ENCODE measurements around the gene APBB1. TPM values are rescaled to one million over a fixed set of nuclear protein-coding genes. Genes with fewer than 3 reads are reported as not detected.

APBB1 gene
- total RNA-seq, 1 donor: 57.1 TPM

GRCh38 chr11:6389905-6390717, 28.8 kb downstream of the APBB1 start, which contains the start of gene SMPD1:
TSS of gene SMPD1 (plus strand) at chr11:6390474. CDS start at chr11:6390599, 125 bp downstream.
- H3K4me3 ChIP-seq (ENCODE audit: low read length): peak within 1 kb of the TSS; percentile 80
- no peaks in the 10 kb centered on the region for H3K9me3 ChIP-seq (ENCODE audit: low read depth, low read length)
- peaks cover 25% of the 10 kb centered on the region for H3K4me1 ChIP-seq (ENCODE audit: insufficient read depth, low read length)
- H3K27me3 ChIP-seq (ENCODE audit: insufficient read depth, low read length): no peaks in the 10 kb centered on the region

- Histone ChIP-seq H3K4me3 (ENCODE audit: low read length) (no peak overlapping the region), H3K4me1 (ENCODE audit: insufficient read depth, low read length) (peaks cover 25% of the 10 kb centered on the region), H3K9me3 (ENCODE audit: low read depth, low read length) (no peaks in the 10 kb centered on the region), H3K27me3 (ENCODE audit: insufficient read depth, low read length) (no peaks in the 10 kb centered on the region)
These were observed 30.1 kb downstream of the APBB1 start for GRCh38 chr11:6388748-6389147.

GRCh38 chr11:6387811-6388599, 30.9 kb downstream of the APBB1 start:
- Histone ChIP-seq H3K4me3 (ENCODE audit: low read length) (no peak overlapping the region), H3K9me3 (ENCODE audit: low read depth, low read length) (no peaks in the 10 kb centered on the region), H3K4me1 (ENCODE audit: insufficient read depth, low read length) (peaks cover 25% of the 10 kb centered on the region), H3K27me3 (ENCODE audit: insufficient read depth, low read length) (no peaks in the 10 kb centered on the region)

GRCh38 chr11:6385046-6385777, 33.7 kb downstream of the APBB1 start:
- H3K4me1 ChIP-seq (ENCODE audit: insufficient read depth, low read length): peaks cover 9% of the 10 kb centered on the region
- no peaks in the 10 kb centered on the region for H3K9me3 ChIP-seq (ENCODE audit: low read depth, low read length)
- no peak overlapping the region for H3K4me3 ChIP-seq (ENCODE audit: low read length)
- no peaks in the 10 kb centered on the region for H3K27me3 ChIP-seq (ENCODE audit: insufficient read depth, low read length)

- Histone ChIP-seq H3K9me3 (ENCODE audit: low read depth, low read length) (no peaks in the 10 kb centered on the region), H3K27me3 (ENCODE audit: insufficient read depth, low read length) (no peaks in the 10 kb centered on the region), H3K4me1 (ENCODE audit: insufficient read depth, low read length) (peaks cover 14% of the 10 kb centered on the region), H3K4me3 (ENCODE audit: low read length) (no peak overlapping the region)
These were observed 40.3 kb downstream of the APBB1 start for GRCh38 chr11:6378640-6378989.

- Histone ChIP-seq H3K4me1 (ENCODE audit: insufficient read depth, low read length) (peaks cover 14% of the 10 kb centered on the region), H3K4me3 (ENCODE audit: low read length) (no peak overlapping the region), H3K9me3 (ENCODE audit: low read depth, low read length) (no peaks in the 10 kb centered on the region), H3K27me3 (ENCODE audit: insufficient read depth, low read length) (no peaks in the 10 kb centered on the region)
These were observed 40.8 kb downstream of the APBB1 start for GRCh38 chr11:6377902-6378639.

GRCh38 chr11:6371825-6372224, 47.1 kb downstream of the APBB1 start:
- no peaks in the 10 kb centered on the region for H3K27me3 ChIP-seq (ENCODE audit: insufficient read depth, low read length)
- no peak overlapping the region for H3K4me3 ChIP-seq (ENCODE audit: low read length)
- H3K4me1 ChIP-seq (ENCODE audit: insufficient read depth, low read length): no peaks in the 10 kb centered on the region
- H3K9me3 ChIP-seq (ENCODE audit: low read depth, low read length): no peaks in the 10 kb centered on the region

- Histone ChIP-seq H3K9me3 (ENCODE audit: low read depth, low read length) (no peaks in the 10 kb centered on the region), H3K27me3 (ENCODE audit: insufficient read depth, low read length) (no peaks in the 10 kb centered on the region), H3K4me1 (ENCODE audit: insufficient read depth, low read length) (no peaks in the 10 kb centered on the region), H3K4me3 (ENCODE audit: low read length) (no peak overlapping the region)
These were observed 53.2 kb downstream of the APBB1 start for GRCh38 chr11:6365659-6366058.

GRCh38 chr11:6362873-6363678, 55.8 kb downstream of the APBB1 start:
- Histone ChIP-seq H3K4me1 (ENCODE audit: insufficient read depth, low read length) (no peaks in the 10 kb centered on the region), H3K4me3 (ENCODE audit: low read length) (no peak overlapping the region), H3K9me3 (ENCODE audit: low read depth, low read length) (no peaks in the 10 kb centered on the region), H3K27me3 (ENCODE audit: insufficient read depth, low read length) (no peaks in the 10 kb centered on the region)

GRCh38 chr11:6362185-6362872, 56.6 kb downstream of the APBB1 start:
- Histone ChIP-seq H3K4me3 (ENCODE audit: low read length) (no peak overlapping the region), H3K4me1 (ENCODE audit: insufficient read depth, low read length) (no peaks in the 10 kb centered on the region), H3K9me3 (ENCODE audit: low read depth, low read length) (no peaks in the 10 kb centered on the region), H3K27me3 (ENCODE audit: insufficient read depth, low read length) (no peaks in the 10 kb centered on the region)

- Histone ChIP-seq H3K9me3 (ENCODE audit: low read depth, low read length) (no peaks in the 10 kb centered on the region), H3K4me3 (ENCODE audit: low read length) (no peak overlapping the region), H3K4me1 (ENCODE audit: insufficient read depth, low read length) (no peaks in the 10 kb centered on the region), H3K27me3 (ENCODE audit: insufficient read depth, low read length) (no peaks in the 10 kb centered on the region)
These were observed 58.7 kb downstream of the APBB1 start for GRCh38 chr11:6360183-6360582.

- Histone ChIP-seq H3K9me3 (ENCODE audit: low read depth, low read length) (no peaks in the 10 kb centered on the region), H3K4me1 (ENCODE audit: insufficient read depth, low read length) (no peaks in the 10 kb centered on the region), H3K4me3 (ENCODE audit: low read length) (no peak overlapping the region), H3K27me3 (ENCODE audit: insufficient read depth, low read length) (peaks cover 1% of the 10 kb centered on the region)
These were observed 61.7 kb downstream of the APBB1 start for GRCh38 chr11:6357222-6357621.

GRCh38 chr11:6356503-6357055, 62.3 kb downstream of the APBB1 start:
- Histone ChIP-seq H3K27me3 (ENCODE audit: insufficient read depth, low read length) (peaks cover 3% of the 10 kb centered on the region), H3K4me1 (ENCODE audit: insufficient read depth, low read length) (no peaks in the 10 kb centered on the region), H3K4me3 (ENCODE audit: low read length) (no peak overlapping the region), H3K9me3 (ENCODE audit: low read depth, low read length) (no peaks in the 10 kb centered on the region)

All from mononuclear cell (primary cell).